ENCODE data around the gene NT5DC3.
"Not testable (repeated sequence)": the region's sequence is repeated elsewhere in the genome, so short reads cannot be mapped to it uniquely, and the experiment has no call there.

Gene NT5DC3

GRCh38 chr12:103848143-103848542, 7.1 kb upstream of the NT5DC3 start:
- DNase-seq: no peak
- no peak for TF ChIP-seq GATA1 (IDR thresholded peaks at IDR 0.05; ENCODE audit: low read depth, low read length)
- no peak for TF ChIP-seq POLR2A (IDR thresholded peaks at IDR 0.05; ENCODE audit: low read length)

- TF ChIP-seq POLR2A (IDR thresholded peaks at IDR 0.05; ENCODE audit: low read length): no peak
- TF ChIP-seq GATA1 (IDR thresholded peaks at IDR 0.05; ENCODE audit: low read depth, low read length): no peak
- no peak for DNase-seq
Observed at GRCh38 chr12:103846415-103846814, 5.4 kb upstream of the NT5DC3 start.

- DNase-seq: no peak
- no peak for TF ChIP-seq POLR2A (IDR thresholded peaks at IDR 0.05; ENCODE audit: low read length)
- TF ChIP-seq GATA1 (IDR thresholded peaks at IDR 0.05; ENCODE audit: low read depth, low read length): no peak
Observed at GRCh38 chr12:103844305-103844704, 3.3 kb upstream of the NT5DC3 start.

GRCh38 chr12:103841690-103842584, 903 bp upstream of the NT5DC3 start:
- DNase-seq: peak; percentile 65 to 73
- TF ChIP-seq GATA1 (IDR thresholded peaks at IDR 0.05; ENCODE audit: low read depth, low read length) (no peak), POLR2A (IDR thresholded peaks at IDR 0.05; ENCODE audit: low read length) (peak; percentile 17)

DNA sequence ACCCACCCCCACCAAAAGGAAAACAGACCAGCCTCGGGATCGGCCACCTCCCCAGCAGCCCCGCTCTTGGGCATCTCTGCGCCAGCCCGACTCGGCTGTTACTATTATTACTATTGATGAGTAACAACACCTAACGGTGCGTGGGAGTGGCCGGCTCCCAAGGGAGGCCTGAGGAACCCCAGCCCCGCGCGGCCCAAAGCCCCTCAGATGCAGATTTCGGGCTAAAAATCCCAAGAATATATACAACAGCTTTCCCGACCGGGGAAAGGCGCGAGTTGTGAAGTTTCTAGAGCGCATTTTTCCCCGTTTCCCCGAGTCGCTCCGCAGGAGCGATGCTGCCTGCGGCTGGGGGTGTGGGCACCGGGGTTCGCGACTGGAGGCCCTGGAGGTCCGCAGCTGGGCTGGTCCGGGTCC, 565 bp downstream of the NT5DC3 start:
- peak; percentile 41 to 44 for DNase-seq
- no peak for TF ChIP-seq POLR2A (IDR thresholded peaks at IDR 0.05; ENCODE audit: low read length)
- TF ChIP-seq GATA1 (IDR thresholded peaks at IDR 0.05; ENCODE audit: low read depth, low read length): no peak

DNA sequence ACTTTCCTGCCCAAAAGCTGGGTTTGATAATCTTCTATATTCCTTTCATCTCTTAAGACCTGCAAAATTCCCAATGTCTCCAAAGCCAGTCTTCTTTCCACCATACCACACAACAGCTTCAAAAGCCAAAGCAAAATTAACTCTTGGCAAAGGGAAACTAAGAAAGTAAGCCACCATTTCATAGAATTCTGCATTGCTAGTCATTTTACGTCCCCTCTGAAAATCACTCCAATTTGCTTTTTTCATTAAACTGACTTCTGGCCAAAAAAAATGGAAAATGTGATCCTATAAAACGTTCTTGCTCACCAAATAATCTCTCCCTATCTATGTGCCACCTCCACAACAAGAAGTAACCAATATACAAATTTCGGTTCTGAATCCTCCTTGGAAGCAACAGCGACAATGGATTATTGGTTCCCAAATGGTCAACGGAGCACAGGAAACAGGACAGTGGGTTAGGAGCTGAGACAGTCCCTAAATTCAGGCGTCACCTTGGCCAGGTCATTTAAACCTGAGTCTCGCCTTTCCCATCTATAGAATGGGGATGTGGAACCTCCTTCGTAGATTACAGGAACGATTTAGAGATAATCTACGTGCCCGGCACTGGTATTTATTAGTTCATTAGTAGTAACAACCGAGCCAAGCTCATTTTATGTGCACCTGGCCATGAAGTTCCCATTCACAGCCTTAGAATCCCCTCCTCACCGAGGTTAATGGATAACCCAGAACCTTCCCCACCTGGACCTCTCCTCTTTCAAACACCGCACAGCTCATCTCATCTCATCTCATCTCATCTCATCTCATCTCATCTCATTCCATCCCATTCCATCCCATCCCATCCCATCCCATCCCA, 1.2 kb downstream of the NT5DC3 start:
- DNase-seq: no peak
- TF ChIP-seq GATA1 (IDR thresholded peaks at IDR 0.05; ENCODE audit: low read depth, low read length) (no peak), POLR2A (IDR thresholded peaks at IDR 0.05; ENCODE audit: low read length) (no peak)

DNA sequence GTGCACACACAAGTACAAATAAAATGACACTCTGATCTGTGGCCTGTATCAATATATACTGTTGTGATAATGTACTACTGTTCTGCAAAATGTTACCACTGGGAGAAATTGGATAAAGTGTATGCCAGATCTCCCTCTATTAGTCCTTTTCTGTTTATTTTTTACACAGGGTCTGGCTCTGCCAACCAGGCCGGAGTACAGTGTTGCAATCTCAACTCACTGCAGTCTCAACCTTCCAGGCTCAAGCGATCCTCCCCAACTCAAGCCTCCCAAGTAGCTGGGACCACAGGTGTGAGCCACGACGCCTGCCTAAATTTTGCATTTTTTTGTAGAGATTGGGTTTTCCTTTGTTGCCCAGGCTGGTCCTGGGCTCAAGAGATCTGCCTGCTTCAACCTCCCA, 1.9 kb downstream of the NT5DC3 start:
- peak in 1 of 2 experiments; percentile 6 for DNase-seq
- TF ChIP-seq POLR2A (IDR thresholded peaks at IDR 0.05; ENCODE audit: low read length) (no peak), GATA1 (IDR thresholded peaks at IDR 0.05; ENCODE audit: low read depth, low read length) (no peak)

- no peak for TF ChIP-seq GATA1 (IDR thresholded peaks at IDR 0.05; ENCODE audit: low read depth, low read length)
- no peak for TF ChIP-seq POLR2A (IDR thresholded peaks at IDR 0.05; ENCODE audit: low read length)
- DNase-seq: no peak
Observed at GRCh38 chr12:103838254-103838914, 2.6 kb downstream of the NT5DC3 start.

DNA sequence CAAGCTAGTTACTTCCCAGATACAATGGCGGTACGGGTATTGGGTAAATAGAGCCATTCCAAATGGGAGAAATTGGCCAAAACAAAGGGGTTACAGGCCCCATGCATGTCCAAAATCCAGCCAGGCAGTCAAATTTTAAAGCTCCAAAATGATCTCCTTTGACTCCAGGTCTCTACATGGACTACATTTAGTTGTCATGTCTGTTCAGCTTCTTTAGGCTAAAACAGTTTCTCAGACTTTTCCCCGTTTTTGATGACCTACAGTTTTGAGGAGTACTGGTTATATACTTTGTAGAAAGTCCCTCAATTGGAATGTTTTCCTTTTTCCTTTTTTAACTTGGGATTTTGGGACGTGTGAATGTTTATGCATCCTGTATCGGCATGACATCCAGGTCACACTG, 4.7 kb downstream of the NT5DC3 start:
- TF ChIP-seq GATA1 (IDR thresholded peaks at IDR 0.05; ENCODE audit: low read depth, low read length) (no peak), POLR2A (IDR thresholded peaks at IDR 0.05; ENCODE audit: low read length) (no peak)

DNA sequence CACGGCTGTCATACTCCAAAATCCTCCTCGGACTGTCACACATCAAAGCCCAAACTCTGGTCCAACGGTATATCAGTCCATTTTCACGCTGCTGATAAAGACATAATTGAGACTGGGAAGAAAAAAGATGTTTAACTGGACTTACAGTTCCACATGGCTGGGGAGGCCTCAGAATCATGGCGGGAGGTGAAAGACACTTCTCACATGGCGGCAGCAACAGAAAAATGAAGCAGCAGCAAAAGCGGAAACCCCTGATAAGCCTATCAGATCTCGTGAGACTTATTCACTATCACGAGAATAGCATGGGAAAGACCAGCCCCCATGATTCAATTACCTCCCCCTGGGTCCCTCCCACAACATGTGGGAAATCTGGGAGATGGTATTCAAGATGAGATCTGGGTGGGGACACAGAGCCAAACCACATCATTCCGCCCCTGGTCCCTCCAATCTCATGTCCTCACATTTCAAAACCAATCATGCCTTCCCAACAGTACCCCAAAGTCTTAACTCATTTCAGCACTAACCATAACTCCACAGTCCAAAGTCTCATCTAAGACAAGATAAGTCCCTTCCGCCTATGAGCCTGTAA, 5.2 kb downstream of the NT5DC3 start:
- DNase-seq: not testable (repeated sequence)

More for the DNA sequence above, 4.7 kb downstream of the NT5DC3 start:
- no peak for DNase-seq

- DNase-seq: no peak
- no peak for TF ChIP-seq GATA1 (IDR thresholded peaks at IDR 0.05; ENCODE audit: low read depth, low read length)
- no peak for TF ChIP-seq POLR2A (IDR thresholded peaks at IDR 0.05; ENCODE audit: low read length)
Observed at GRCh38 chr12:103834942-103835341, 6.1 kb downstream of the NT5DC3 start.

DNA sequence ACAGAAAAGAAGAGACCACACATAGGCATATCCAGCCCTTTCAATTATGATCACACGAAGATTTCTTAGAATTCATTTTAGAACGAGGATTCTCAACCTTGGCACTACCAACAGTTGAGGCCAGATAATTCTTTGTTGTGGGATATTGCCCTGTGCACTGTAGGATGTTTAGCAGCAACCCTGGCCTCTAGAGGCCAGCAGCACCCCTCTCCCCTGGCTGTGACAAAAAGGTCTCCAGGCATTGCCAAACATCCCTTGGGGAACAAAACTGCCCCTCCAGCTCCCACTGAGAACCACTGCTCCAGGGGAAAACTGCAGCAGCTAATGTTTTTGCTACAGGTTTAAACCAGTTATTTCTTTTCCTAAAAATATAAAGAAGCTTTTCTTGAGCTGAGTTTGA, 7.1 kb downstream of the NT5DC3 start:
- no peak for TF ChIP-seq GATA1 (IDR thresholded peaks at IDR 0.05; ENCODE audit: low read depth, low read length)
- no peak for TF ChIP-seq POLR2A (IDR thresholded peaks at IDR 0.05; ENCODE audit: low read length)
- no peak for DNase-seq

DNA sequence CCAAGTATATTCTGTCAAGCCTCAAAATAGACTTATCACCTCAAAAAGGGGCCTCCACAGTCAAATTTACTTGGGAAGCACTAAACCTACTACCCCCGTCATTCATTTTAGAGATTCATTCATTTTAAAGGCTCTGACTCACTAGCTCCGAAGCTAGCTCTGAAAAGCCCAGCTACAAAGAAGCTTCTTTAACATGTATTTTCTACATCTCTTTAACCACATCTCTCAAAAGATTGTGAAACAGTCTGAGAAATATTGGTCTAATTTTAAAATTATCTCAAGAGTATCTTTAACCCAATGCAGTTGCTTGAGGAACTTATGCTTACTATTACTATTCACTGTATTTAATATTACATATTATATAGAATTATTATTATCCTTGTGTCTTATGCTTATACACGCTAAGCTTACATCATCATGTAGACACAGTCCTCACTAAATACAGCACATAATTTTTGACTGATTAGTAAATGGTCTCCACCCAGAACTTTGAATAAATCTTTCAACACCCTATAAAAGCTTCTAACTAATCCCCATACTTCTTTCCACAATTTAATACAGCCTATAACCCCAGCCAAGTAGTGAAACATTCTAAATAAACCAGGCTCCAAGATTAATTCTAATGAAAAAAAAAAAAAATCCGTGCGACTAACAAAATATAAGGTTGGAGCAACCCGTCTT, 7.8 kb downstream of the NT5DC3 start:
- DNase-seq: no peak
- TF ChIP-seq POLR2A (IDR thresholded peaks at IDR 0.05; ENCODE audit: low read length): no peak
- TF ChIP-seq GATA1 (IDR thresholded peaks at IDR 0.05; ENCODE audit: low read depth, low read length): no peak

Measured in erythroblast (primary cell).